ENCODE measurements around the gene CPN1. TPM values are rescaled to one million over a fixed set of nuclear protein-coding genes. Genes with fewer than 3 reads are reported as not detected.
"Not testable (repeated sequence)": the region's sequence is repeated elsewhere in the genome, so short reads cannot be mapped to it uniquely, and the experiment has no call there.

Gene CPN1
- total RNA-seq, 1 experiment from 2014 or later: 0.12 TPM

GRCh38 chr10:100089241-100089640, 7.6 kb upstream of the CPN1 start (continued):
- TF ChIP-seq ZNF274 (IDR thresholded peaks at IDR 0.05; ENCODE audit: low read depth, low read length) (no peak), ZFX (IDR thresholded peaks at IDR 0.05) (no peak), CEBPB (IDR thresholded peaks at IDR 0.05; ENCODE audit: low read depth) (no peak), EZH2 (IDR thresholded peaks at IDR 0.05) (no peak), SP1 (IDR thresholded peaks at IDR 0.05; ENCODE audit: low read depth) (no peak), YY1 (IDR thresholded peaks at IDR 0.05; ENCODE audit: extremely low read depth, insufficient replicate concordance, low read depth, low read length) (no peak), FOSL1 (IDR thresholded peaks at IDR 0.05; ENCODE audit: low read depth) (no peak), SRF (IDR thresholded peaks at IDR 0.05; ENCODE audit: low read depth) (no peak)

- H3K4me1 ChIP-seq (ENCODE audit: control insufficient read depth in 1 of 2, insufficient read depth in 2 of 2, low read length in 2 of 2); H3K9ac ChIP-seq (ENCODE audit: low read length); H3K4me3 ChIP-seq (replicated peaks in 1 of 2; ENCODE audit: low read depth in 1 of 2, low read length in 2 of 2); BruUV-seq (replicated peaks); H3K9me2 ChIP-seq (ENCODE audit: insufficient read depth); H3K79me2 ChIP-seq (ENCODE audit: insufficient read depth, low read length); RAD21 ChIA-PET (ENCODE audit: low non-redundant PET in 1 of 2, low total read pairs in 2 of 2, uncharacterized antibody in 2 of 2, unreplicated experiment in 2 of 2); H3K9me3 ChIP-seq (ENCODE audit: control insufficient read depth in 1 of 2, insufficient read depth in 1 of 2, low read depth in 1 of 2, low read length in 2 of 2); POLR2A ChIA-PET; H3K4me2 ChIP-seq (ENCODE audit: low read length); intact Hi-C loops (cut with micrococcal nuclease); H4K20me1 ChIP-seq (ENCODE audit: insufficient read depth); H2AFZ ChIP-seq (ENCODE audit: low read depth, low read length, poor library complexity, severe bottlenecking); H3K27ac ChIP-seq (ENCODE audit: low read depth, low read length); H3K36me3 ChIP-seq (ENCODE audit: control insufficient read depth in 1 of 2, insufficient read depth in 2 of 2, low read length in 2 of 2); CTCF ChIA-PET; ATAC-seq; DNase-seq (ENCODE audit: low read depth, low spot score); H3K27me3 ChIP-seq (ENCODE audit: insufficient read depth, low read length): not testable (repeated sequence)
Measured at GRCh38 chr10:100086708-100087107, 5.0 kb upstream of the CPN1 start.

- no peaks in the 10 kb centered on the region for H3K79me2 ChIP-seq (ENCODE audit: insufficient read depth, low read length)
- no peaks in the 10 kb centered on the region for H3K4me1 ChIP-seq (ENCODE audit: control insufficient read depth in 1 of 2, insufficient read depth in 2 of 2, low read length in 2 of 2)
- no peak overlapping the region for H3K27ac ChIP-seq (ENCODE audit: low read depth, low read length)
- TF ChIP-seq ZFX (IDR thresholded peaks at IDR 0.05) (no peak), ZBTB33 (IDR thresholded peaks at IDR 0.05; ENCODE audit: extremely low read depth, insufficient replicate concordance, low read length) (no peak), ELF1 (IDR thresholded peaks at IDR 0.05; ENCODE audit: borderline replicate concordance, low read depth) (no peak), EZH2 (IDR thresholded peaks at IDR 0.05) (no peak), JUND (IDR thresholded peaks at IDR 0.05) (no peak), POLR2AphosphoS5 (IDR thresholded peaks at IDR 0.05; ENCODE audit: low read depth, low read length) (no peak), YY1 (IDR thresholded peaks at IDR 0.05; ENCODE audit: extremely low read depth, insufficient replicate concordance, low read depth, low read length) (no peak), ZNF274 (IDR thresholded peaks at IDR 0.05; ENCODE audit: low read depth, low read length) (no peak), RAD21 (IDR thresholded peaks at IDR 0.05; ENCODE audit: low read depth) (no peak)
- BruUV-seq (replicated peaks): no TSS peak
- no peak overlapping the region for H3K4me2 ChIP-seq (ENCODE audit: low read length)
- ChIA-PET POLR2A (no interaction called here), CTCF (no interaction called here), RAD21 (ENCODE audit: low non-redundant PET in 1 of 2, low total read pairs in 2 of 2, uncharacterized antibody in 2 of 2, unreplicated experiment in 2 of 2) (no interaction called here)
- DNase-seq (ENCODE audit: low read depth, low spot score) (no peak), ATAC-seq (peak; percentile 20; the same call in 1 of the 2 replicates)
- no peaks in the 10 kb centered on the region for H3K9me3 ChIP-seq (ENCODE audit: control insufficient read depth in 1 of 2, insufficient read depth in 1 of 2, low read depth in 1 of 2, low read length in 2 of 2)
- no peak overlapping the region for H3K4me3 ChIP-seq (replicated peaks in 1 of 2; ENCODE audit: low read depth in 1 of 2, low read length in 2 of 2)
- intact Hi-C loops (cut with micrococcal nuclease): no loop called here
- H3K9me2 ChIP-seq (ENCODE audit: insufficient read depth): no peaks in the 10 kb centered on the region
- H3K27me3 ChIP-seq (ENCODE audit: insufficient read depth, low read length): no peaks in the 10 kb centered on the region
- H3K36me3 ChIP-seq (ENCODE audit: control insufficient read depth in 1 of 2, insufficient read depth in 2 of 2, low read length in 2 of 2): no peaks in the 10 kb centered on the region
- H4K20me1 ChIP-seq (ENCODE audit: insufficient read depth): no peaks in the 10 kb centered on the region
- H3K9ac ChIP-seq (ENCODE audit: low read length): no peak overlapping the region
- no peak overlapping the region for H2AFZ ChIP-seq (ENCODE audit: low read depth, low read length, poor library complexity, severe bottlenecking)
Measured at GRCh38 chr10:100085596-100085995, 3.9 kb upstream of the CPN1 start.
